GM23338 (cell line): ENCODE measurements around the gene EDARADD. TPM values are rescaled to one million over a fixed set of nuclear protein-coding genes. Genes with fewer than 3 reads are reported as not detected.

Experiments
- ATAC-seq: fragments of 200-7000 bp; cut with Tn5 transposase; 3 replicates; pipeline ENCODE4 v1.9.1; 2020
- DNase-seq: peaks from one replicate; pipeline ENCODE4 v3.0.0-alpha.2; 2015; ENCODE audit warnings: low spot score
- H2AFZ ChIP-seq: fragments of 200-600 bp; sonication (generic); 2 replicates; pipeline ENCODE4 v1.8.0; 2016; ENCODE audit warnings: antibody characterized with exemption, mild to moderate bottlenecking, moderate library complexity
- H3F3A ChIP-seq: fragments of 200-600 bp; sonication (generic); replicated peaks from 2 replicates; pipeline ENCODE4 v1.8.0; 2017; ENCODE audit warnings: antibody characterized with exemption, mixed run types, low read depth
- H3K27ac ChIP-seq: fragments of 200-600 bp; sonication (generic); 2 replicates; pipeline ENCODE4 v1.6.1; 2016; ENCODE audit warnings: low read depth
- H3K27me3 ChIP-seq: fragments of 200-600 bp; sonication (generic); 2 replicates; pipeline ENCODE4 v1.8.0; 2016; ENCODE audit warnings: mild to moderate bottlenecking, mixed run types, moderate library complexity; ENCODE audit not compliant: insufficient read depth
- H3K36me3 ChIP-seq: fragments of 200-600 bp; sonication (generic); 2 replicates; pipeline ENCODE4 v1.8.0; 2016; ENCODE audit warnings: mild to moderate bottlenecking; ENCODE audit not compliant: insufficient read depth
- H3K4me1 ChIP-seq: fragments of 200-600 bp; sonication (generic); 2 replicates; pipeline ENCODE4 v1.8.0; 2016; ENCODE audit warnings: mild to moderate bottlenecking, moderate library complexity; ENCODE audit not compliant: insufficient read depth
- H3K4me2 ChIP-seq: fragments of 200-600 bp; sonication (generic); 2 replicates; pipeline ENCODE4 v1.7.1; 2017; ENCODE audit warnings: mixed run types
- H3K4me3 ChIP-seq: fragments of 200-600 bp; sonication (generic); 2 replicates; pipeline ENCODE4 v1.6.1; 2016; ENCODE audit warnings: mixed run types
- H3K79me2 ChIP-seq: fragments of 200-600 bp; sonication (generic); replicated peaks from 2 replicates; pipeline ENCODE4 v1.8.0; 2017; ENCODE audit warnings: mild to moderate bottlenecking; ENCODE audit not compliant: insufficient read depth
- H3K9me2 ChIP-seq: fragments of 200-600 bp; sonication (generic); 2 replicates; pipeline ENCODE4 v1.8.0; 2017; ENCODE audit not compliant: insufficient read depth
- H4K20me1 ChIP-seq: fragments of 200-600 bp; sonication (generic); replicated peaks from 2 replicates; pipeline ENCODE4 v1.8.0; 2017; ENCODE audit warnings: mild to moderate bottlenecking; ENCODE audit not compliant: insufficient read depth
- H3K27ac Mint-ChIP-seq: 2 replicates; pipeline ENCODE4 v1.8.0; 2020; ENCODE audit warnings: inconsistent platforms, mild to moderate bottlenecking, moderate library complexity, mixed read lengths
- H3K27me3 Mint-ChIP-seq: 3 replicates; pipeline ENCODE4 v1.8.0; 2022; ENCODE audit warnings: low read depth, mild to moderate bottlenecking, moderate library complexity, mixed read lengths, inconsistent platforms; ENCODE audit not compliant: insufficient read depth, poor library complexity
- H3K36me3 Mint-ChIP-seq: 3 replicates; pipeline ENCODE4 v1.8.0; 2021; ENCODE audit warnings: low read depth, mild to moderate bottlenecking, inconsistent platforms, moderate library complexity, mixed read lengths
- H3K4me1 Mint-ChIP-seq: 3 replicates; pipeline ENCODE4 v1.8.0; 2020; ENCODE audit warnings: mild to moderate bottlenecking, inconsistent platforms, mixed read lengths
- H3K4me3 Mint-ChIP-seq: 3 replicates; pipeline ENCODE4 v1.8.0; 2021; ENCODE audit warnings: moderate library complexity, mild to moderate bottlenecking, inconsistent platforms, mixed read lengths
- H3K9me3 Mint-ChIP-seq: 3 replicates; pipeline ENCODE4 v1.8.0; 2020; ENCODE audit warnings: moderate library complexity, mild to moderate bottlenecking, inconsistent platforms, mixed read lengths
- CREB1 ChIP-seq: fragments of 250-450 bp; sonication (Bioruptor Pico); IDR thresholded peaks from 2 replicates; pipeline ENCODE4 v1.5.0; 2020; ENCODE audit warnings: low read depth, mild to moderate bottlenecking, moderate library complexity
- EZH2phosphoT487 ChIP-seq: fragments of 200-600 bp; sonication (generic); IDR thresholded peaks from one replicate; pipeline ENCODE4 v1.8.1; 2018; ENCODE audit warnings: antibody characterized with exemption; ENCODE audit not compliant: unreplicated experiment
- JUNB ChIP-seq: IDR thresholded peaks from one replicate; pipeline ENCODE4 v1.6.1; 2016; ENCODE audit warnings: antibody characterized with exemption; ENCODE audit not compliant: unreplicated experiment
- NANOG ChIP-seq: IDR thresholded peaks from 2 replicates; pipeline ENCODE4 v1.6.1; 2016; ENCODE audit warnings: antibody characterized with exemption, borderline replicate concordance
- REST ChIP-seq: IDR thresholded peaks from one replicate; pipeline ENCODE4 v1.6.1; 2018; ENCODE audit warnings: antibody characterized with exemption; ENCODE audit not compliant: unreplicated experiment
- STAT1 ChIP-seq: IDR thresholded peaks from one replicate; pipeline ENCODE4 v1.6.1; 2016; ENCODE audit warnings: antibody characterized with exemption; ENCODE audit not compliant: unreplicated experiment
- ZNF114 ChIP-seq: fragments of 250-450 bp; sonication (Bioruptor Pico); IDR thresholded peaks from 2 replicates; pipeline ENCODE4 v1.5.0; 2020; ENCODE audit warnings: mild to moderate bottlenecking, moderate library complexity
- ZNF331 ChIP-seq: fragments of 250-450 bp; sonication (Bioruptor Pico); IDR thresholded peaks from 2 replicates; pipeline ENCODE4 v1.5.0; 2020; ENCODE audit warnings: low read depth, mild to moderate bottlenecking, moderate library complexity
- polyA plus RNA-seq: library from polyadenylated mRNA; unstranded; fragments of >200 nt; fragmentation: Nextera tagmentation; extraction: Ambion mirVana; gene quantifications from 2 replicates; pipeline ENCODE4 v1.2.1, GENCODE V29; 2016
- total RNA-seq: library from RNA; depleted of rRNA; stranded (reverse); fragments of >200 nt; shearing (Covaris generic); gene quantifications from 2 replicates; pipeline ENCODE4 v1.2.3, GENCODE V29; 2014
- TF ChIP-seq, protein P1 (sequence below), 2 experiments: fragments of 200-600 bp in 1 of 2; sonication (generic) in 1 of 2; conservative IDR thresholded peaks; 2 replicates each; pipeline versions ENCODE4 v1.5.1 to v1.6.1; 2016 to 2017; ENCODE audit warnings: antibody characterized with exemption in 2 of 2, low read depth in 2 of 2, mild to moderate bottlenecking in 2 of 2, moderate library complexity in 1 of 2
- TF ChIP-seq, protein P2 (sequence below): fragments of 250-450 bp; sonication (Bioruptor Pico); IDR thresholded peaks from 2 replicates; pipeline ENCODE4 v1.5.0; 2020; ENCODE audit warnings: mild to moderate bottlenecking, moderate library complexity

Gene EDARADD
- total and polyA plus RNA-seq, 2 experiments from 2014 or later = 3.7 to 4.4 TPM

- Mint-ChIP-seq H3K27ac (no peak overlapping the region), H3K4me1 (peaks cover 2% of the 10 kb centered on the region; the same call in 2 of the 3 replicates), H3K4me3 (no peak overlapping the region), H3K27me3 (peaks cover 4% of the 10 kb centered on the region), H3K9me3 (peaks cover 13% of the 10 kb centered on the region), H3K36me3 (peaks cover 23% of the 10 kb centered on the region)
- ATAC-seq (peak; percentile 59; the same call in 2 of the 3 replicates), DNase-seq (peak; percentile 30)
- Histone ChIP-seq H3K4me1 (peaks cover 6% of the 10 kb centered on the region), H3K4me2 (no peak overlapping the region), H3K27me3 (no peaks in the 10 kb centered on the region), H3K27ac (no peak overlapping the region), H3K36me3 (no peaks in the 10 kb centered on the region), H4K20me1 (no peaks in the 10 kb centered on the region), H3F3A (no peaks in the 10 kb centered on the region), H2AFZ (no peak overlapping the region), H3K79me2 (no peaks in the 10 kb centered on the region), H3K9me2 (no peaks in the 10 kb centered on the region), H3K4me3 (no peak overlapping the region)
- TF ChIP-seq ZNF114 = no peak
- no peak for TF ChIP-seq EZH2phosphoT487
- TF ChIP-seq NANOG = no peak
- TF ChIP-seq, protein P1, sequence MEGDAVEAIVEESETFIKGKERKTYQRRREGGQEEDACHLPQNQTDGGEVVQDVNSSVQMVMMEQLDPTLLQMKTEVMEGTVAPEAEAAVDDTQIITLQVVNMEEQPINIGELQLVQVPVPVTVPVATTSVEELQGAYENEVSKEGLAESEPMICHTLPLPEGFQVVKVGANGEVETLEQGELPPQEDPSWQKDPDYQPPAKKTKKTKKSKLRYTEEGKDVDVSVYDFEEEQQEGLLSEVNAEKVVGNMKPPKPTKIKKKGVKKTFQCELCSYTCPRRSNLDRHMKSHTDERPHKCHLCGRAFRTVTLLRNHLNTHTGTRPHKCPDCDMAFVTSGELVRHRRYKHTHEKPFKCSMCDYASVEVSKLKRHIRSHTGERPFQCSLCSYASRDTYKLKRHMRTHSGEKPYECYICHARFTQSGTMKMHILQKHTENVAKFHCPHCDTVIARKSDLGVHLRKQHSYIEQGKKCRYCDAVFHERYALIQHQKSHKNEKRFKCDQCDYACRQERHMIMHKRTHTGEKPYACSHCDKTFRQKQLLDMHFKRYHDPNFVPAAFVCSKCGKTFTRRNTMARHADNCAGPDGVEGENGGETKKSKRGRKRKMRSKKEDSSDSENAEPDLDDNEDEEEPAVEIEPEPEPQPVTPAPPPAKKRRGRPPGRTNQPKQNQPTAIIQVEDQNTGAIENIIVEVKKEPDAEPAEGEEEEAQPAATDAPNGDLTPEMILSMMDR (conservative IDR thresholded peaks at IDR 0.05; ENCODE audit: low read depth in 2 of 2) = peak in 1 of 2 experiments; percentile 14; a peak in 2 of 4 replicates
- TF ChIP-seq REST = no peak
These were observed 31.1 kb downstream of the EDARADD start for GRCh38 chr1:236425031-236425663.

DNA sequence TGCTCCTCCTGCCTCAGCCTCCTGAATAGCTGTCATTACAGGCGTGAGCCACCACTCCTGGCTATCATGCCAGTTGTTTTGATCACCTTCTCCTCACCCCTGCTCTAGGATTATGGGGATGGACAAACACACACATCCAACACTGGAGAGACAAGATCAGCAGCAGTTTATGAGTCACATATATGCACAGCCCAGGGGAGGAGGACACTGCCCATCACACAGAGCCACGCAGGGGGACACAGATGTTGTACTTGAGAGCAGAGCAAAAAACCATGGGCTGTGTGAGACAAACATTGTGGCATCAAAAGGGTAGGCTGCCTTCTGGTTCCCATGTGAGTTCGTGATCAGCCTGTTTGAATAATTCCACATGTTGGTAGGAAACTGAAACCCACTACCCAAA, 32.1 kb downstream of the EDARADD start:
- Histone ChIP-seq H3K36me3 (no peaks in the 10 kb centered on the region), H3K27ac (no peak overlapping the region), H3K4me3 (no peak overlapping the region), H4K20me1 (no peaks in the 10 kb centered on the region), H3K9me2 (no peaks in the 10 kb centered on the region), H3K79me2 (no peaks in the 10 kb centered on the region), H3K4me2 (no peak overlapping the region), H3K27me3 (no peaks in the 10 kb centered on the region), H3F3A (no peaks in the 10 kb centered on the region), H3K4me1 (no peaks in the 10 kb centered on the region; the same call in 1 of the 2 replicates), H2AFZ (no peak overlapping the region)
- H3K9me3 Mint-ChIP-seq = peaks cover 13% of the 10 kb centered on the region
- no peak overlapping the region for H3K4me3 Mint-ChIP-seq
- H3K27ac Mint-ChIP-seq = peak overlapping the region; percentile 62; the same call in 1 of the 2 replicates
- no peaks in the 10 kb centered on the region for H3K4me1 Mint-ChIP-seq
- H3K27me3 Mint-ChIP-seq = peaks cover 4% of the 10 kb centered on the region
- peaks cover 23% of the 10 kb centered on the region for H3K36me3 Mint-ChIP-seq
- DNase-seq (no peak), ATAC-seq (no peak)
- TF ChIP-seq JUNB (no peak), CREB1 (CRISPR knock-in tag) (no peak), STAT1 (no peak), ZNF331 (CRISPR knock-in tag) (no peak)
- TF ChIP-seq, protein P2, sequence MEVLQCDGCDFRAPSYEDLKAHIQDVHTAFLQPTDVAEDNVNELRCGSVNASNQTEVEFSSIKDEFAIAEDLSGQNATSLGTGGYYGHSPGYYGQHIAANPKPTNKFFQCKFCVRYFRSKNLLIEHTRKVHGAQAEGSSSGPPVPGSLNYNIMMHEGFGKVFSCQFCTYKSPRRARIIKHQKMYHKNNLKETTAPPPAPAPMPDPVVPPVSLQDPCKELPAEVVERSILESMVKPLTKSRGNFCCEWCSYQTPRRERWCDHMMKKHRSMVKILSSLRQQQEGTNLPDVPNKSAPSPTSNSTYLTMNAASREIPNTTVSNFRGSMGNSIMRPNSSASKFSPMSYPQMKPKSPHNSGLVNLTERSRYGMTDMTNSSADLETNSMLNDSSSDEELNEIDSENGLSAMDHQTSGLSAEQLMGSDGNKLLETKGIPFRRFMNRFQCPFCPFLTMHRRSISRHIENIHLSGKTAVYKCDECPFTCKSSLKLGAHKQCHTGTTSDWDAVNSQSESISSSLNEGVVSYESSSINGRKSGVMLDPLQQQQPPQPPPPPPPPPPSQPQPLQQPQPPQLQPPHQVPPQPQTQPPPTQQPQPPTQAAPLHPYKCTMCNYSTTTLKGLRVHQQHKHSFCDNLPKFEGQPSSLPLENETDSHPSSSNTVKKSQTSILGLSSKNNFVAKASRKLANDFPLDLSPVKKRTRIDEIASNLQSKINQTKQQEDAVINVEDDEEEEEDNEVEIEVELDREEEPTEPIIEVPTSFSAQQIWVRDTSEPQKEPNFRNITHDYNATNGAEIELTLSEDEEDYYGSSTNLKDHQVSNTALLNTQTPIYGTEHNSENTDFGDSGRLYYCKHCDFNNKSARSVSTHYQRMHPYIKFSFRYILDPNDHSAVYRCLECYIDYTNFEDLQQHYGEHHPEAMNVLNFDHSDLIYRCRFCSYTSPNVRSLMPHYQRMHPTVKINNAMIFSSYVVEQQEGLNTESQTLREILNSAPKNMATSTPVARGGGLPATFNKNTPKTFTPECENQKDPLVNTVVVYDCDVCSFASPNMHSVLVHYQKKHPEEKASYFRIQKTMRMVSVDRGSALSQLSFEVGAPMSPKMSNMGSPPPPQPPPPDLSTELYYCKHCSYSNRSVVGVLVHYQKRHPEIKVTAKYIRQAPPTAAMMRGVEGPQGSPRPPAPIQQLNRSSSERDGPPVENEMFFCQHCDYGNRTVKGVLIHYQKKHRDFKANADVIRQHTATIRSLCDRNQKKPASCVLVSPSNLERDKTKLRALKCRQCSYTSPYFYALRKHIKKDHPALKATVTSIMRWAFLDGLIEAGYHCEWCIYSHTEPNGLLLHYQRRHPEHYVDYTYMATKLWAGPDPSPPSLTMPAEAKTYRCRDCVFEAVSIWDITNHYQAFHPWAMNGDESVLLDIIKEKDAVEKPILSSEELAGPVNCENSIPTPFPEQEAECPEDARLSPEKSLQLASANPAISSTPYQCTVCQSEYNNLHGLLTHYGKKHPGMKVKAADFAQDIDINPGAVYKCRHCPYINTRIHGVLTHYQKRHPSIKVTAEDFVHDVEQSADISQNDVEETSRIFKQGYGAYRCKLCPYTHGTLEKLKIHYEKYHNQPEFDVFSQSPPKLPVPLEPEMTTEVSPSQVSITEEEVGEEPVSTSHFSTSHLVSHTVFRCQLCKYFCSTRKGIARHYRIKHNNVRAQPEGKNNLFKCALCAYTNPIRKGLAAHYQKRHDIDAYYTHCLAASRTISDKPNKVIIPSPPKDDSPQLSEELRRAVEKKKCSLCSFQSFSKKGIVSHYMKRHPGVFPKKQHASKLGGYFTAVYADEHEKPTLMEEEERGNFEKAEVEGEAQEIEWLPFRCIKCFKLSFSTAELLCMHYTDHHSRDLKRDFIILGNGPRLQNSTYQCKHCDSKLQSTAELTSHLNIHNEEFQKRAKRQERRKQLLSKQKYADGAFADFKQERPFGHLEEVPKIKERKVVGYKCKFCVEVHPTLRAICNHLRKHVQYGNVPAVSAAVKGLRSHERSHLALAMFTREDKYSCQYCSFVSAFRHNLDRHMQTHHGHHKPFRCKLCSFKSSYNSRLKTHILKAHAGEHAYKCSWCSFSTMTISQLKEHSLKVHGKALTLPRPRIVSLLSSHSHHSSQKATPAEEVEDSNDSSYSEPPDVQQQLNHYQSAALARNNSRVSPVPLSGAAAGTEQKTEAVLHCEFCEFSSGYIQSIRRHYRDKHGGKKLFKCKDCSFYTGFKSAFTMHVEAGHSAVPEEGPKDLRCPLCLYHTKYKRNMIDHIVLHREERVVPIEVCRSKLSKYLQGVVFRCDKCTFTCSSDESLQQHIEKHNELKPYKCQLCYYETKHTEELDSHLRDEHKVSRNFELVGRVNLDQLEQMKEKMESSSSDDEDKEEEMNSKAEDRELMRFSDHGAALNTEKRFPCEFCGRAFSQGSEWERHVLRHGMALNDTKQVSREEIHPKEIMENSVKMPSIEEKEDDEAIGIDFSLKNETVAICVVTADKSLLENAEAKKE (CRISPR knock-in tag) = no peak
